Measurements from ENCODE around the gene CD300H. TPM values are rescaled to one million over a fixed set of nuclear protein-coding genes. Genes with fewer than 3 reads are reported as not detected.
A peak's percentile ranks its signal among the peaks of the same experiment; 100 is the strongest.

The CD300H gene
- total RNA-seq, 1 donor from 2014 or later, result not detected

- Mint-ChIP-seq H3K4me1 (peaks cover 10% of the 10 kb centered on the region), H3K27ac (no peak overlapping the region), H3K9me3 (no peaks in the 10 kb centered on the region), H3K27me3 (ENCODE audit: insufficient read depth, low read depth) (peaks cover 9% of the 10 kb centered on the region), H3K36me3 (no peaks in the 10 kb centered on the region), H3K4me3 (no peak overlapping the region)
- no peaks in the 10 kb centered on the region for H3K36me3 ChIP-seq
- no peaks in the 10 kb centered on the region for H3K79me2 ChIP-seq (ENCODE audit: low read depth)
- peaks cover 16% of the 10 kb centered on the region for H3K27me3 ChIP-seq
- H3K4me1 ChIP-seq, result no peaks in the 10 kb centered on the region
- no peak overlapping the region for H2AFZ ChIP-seq (replicated peaks)
- H3K4me3 ChIP-seq, result no peak overlapping the region
- no peaks in the 10 kb centered on the region for H3K9me3 ChIP-seq (ENCODE audit: low read depth)
- no peak overlapping the region for H3K4me2 ChIP-seq
- no peak for TF ChIP-seq EZH2 (IDR thresholded peaks at IDR 0.05)
- no peak for TF ChIP-seq CTCF (IDR thresholded peaks at IDR 0.05)
- TF ChIP-seq EZH2phosphoT487 (IDR thresholded peaks at IDR 0.05), result no peak
- no peak overlapping the region for H3K27ac ChIP-seq
- H3F3A ChIP-seq (ENCODE audit: low read depth), result no peaks in the 10 kb centered on the region
- DNase-seq (ENCODE audit: low spot score), result no peak
- no peak overlapping the region for H3K9ac ChIP-seq
- no peaks in the 10 kb centered on the region for H4K20me1 ChIP-seq (ENCODE audit: low read depth)
Observed at GRCh38 chr17:74604200-74604599, 36.9 kb upstream of the CD300H start.

DNA sequence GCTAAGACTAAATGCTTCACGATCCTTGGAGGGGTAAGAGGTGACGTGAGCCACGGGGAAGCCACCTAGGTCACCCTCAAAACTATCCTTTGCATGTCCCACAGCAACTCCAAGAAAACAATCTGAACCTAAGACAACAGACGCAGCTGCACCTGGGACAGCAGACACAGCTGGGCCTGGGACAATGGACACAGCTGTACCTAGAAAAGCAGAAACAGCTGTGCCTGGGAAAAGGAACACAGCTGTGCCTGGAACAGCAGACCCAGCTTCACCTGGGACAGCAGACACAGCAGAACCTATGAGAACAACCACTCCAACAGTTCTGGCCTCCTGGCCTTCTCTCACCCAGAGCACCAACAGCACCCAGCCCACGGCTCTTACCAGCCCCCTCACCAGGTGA is 36.4 kb upstream of the CD300H start:
- peaks cover 10% of the 10 kb centered on the region for H3K4me1 Mint-ChIP-seq
- Histone ChIP-seq H3K36me3 (no peaks in the 10 kb centered on the region), H3K9ac (no peak overlapping the region), H3K27ac (no peak overlapping the region), H2AFZ (replicated peaks) (no peak overlapping the region), H3K79me2 (ENCODE audit: low read depth) (no peaks in the 10 kb centered on the region), H3K4me3 (no peak overlapping the region), H3K9me3 (ENCODE audit: low read depth) (no peaks in the 10 kb centered on the region), H4K20me1 (ENCODE audit: low read depth) (no peaks in the 10 kb centered on the region), H3F3A (ENCODE audit: low read depth) (no peaks in the 10 kb centered on the region), H3K4me1 (peaks cover 3% of the 10 kb centered on the region), H3K4me2 (no peak overlapping the region), H3K27me3 (peaks cover 12% of the 10 kb centered on the region)
- H3K9me3 Mint-ChIP-seq, result no peaks in the 10 kb centered on the region
- DNase-seq (ENCODE audit: low spot score), result peak; percentile 19
- no peak overlapping the region for H3K4me3 Mint-ChIP-seq
- TF ChIP-seq EZH2 (IDR thresholded peaks at IDR 0.05) (no peak), EZH2phosphoT487 (IDR thresholded peaks at IDR 0.05) (no peak), CTCF (IDR thresholded peaks at IDR 0.05) (no peak)
- H3K36me3 Mint-ChIP-seq, result no peaks in the 10 kb centered on the region
- peak overlapping the region; percentile 46 for H3K27ac Mint-ChIP-seq
- peaks cover 11% of the 10 kb centered on the region for H3K27me3 Mint-ChIP-seq (ENCODE audit: insufficient read depth, low read depth)

GRCh38 chr17:74603037-74603635 is 35.8 kb upstream of the CD300H start:
- no peak for DNase-seq (ENCODE audit: low spot score)
- Histone ChIP-seq H3K4me3 (no peak overlapping the region), H3K4me2 (no peak overlapping the region), H3K4me1 (peaks cover 7% of the 10 kb centered on the region), H3K27me3 (peaks cover 9% of the 10 kb centered on the region), H3K9me3 (ENCODE audit: low read depth) (no peaks in the 10 kb centered on the region), H3K79me2 (ENCODE audit: low read depth) (no peaks in the 10 kb centered on the region), H3K9ac (no peak overlapping the region), H3K36me3 (no peaks in the 10 kb centered on the region), H4K20me1 (ENCODE audit: low read depth) (no peaks in the 10 kb centered on the region), H2AFZ (replicated peaks) (no peak overlapping the region), H3F3A (ENCODE audit: low read depth) (no peaks in the 10 kb centered on the region), H3K27ac (no peak overlapping the region)
- TF ChIP-seq CTCF (IDR thresholded peaks at IDR 0.05), result no peak
- Mint-ChIP-seq H3K27me3 (ENCODE audit: insufficient read depth, low read depth) (peaks cover 13% of the 10 kb centered on the region), H3K36me3 (no peaks in the 10 kb centered on the region), H3K9me3 (no peaks in the 10 kb centered on the region), H3K27ac (peak overlapping the region; percentile 20), H3K4me1 (peaks cover 10% of the 10 kb centered on the region), H3K4me3 (no peak overlapping the region)

Data from neural progenitor cell (in vitro differentiated cells).